CD14-positive monocyte (primary cell): ENCODE data around the gene TOGARAM2. TPM values are rescaled to one million over a fixed set of nuclear protein-coding genes. Genes with fewer than 3 reads are reported as not detected.
A peak's percentile ranks its signal among the peaks of the same experiment; 100 is the strongest.

ENCODE experiments used
- DNase-seq, 3 donors: peaks; one replicate each; pipeline ENCODE4 v3.0.0-alpha.2; 2011 to 2022
- H2AFZ ChIP-seq: 2 replicates; pipeline ENCODE4 v1.6.0; 2012; ENCODE audit warnings: mild to moderate bottlenecking, low read depth, low read length, inconsistent platforms; ENCODE audit not compliant: insufficient read depth, poor library complexity, severe bottlenecking
- H3K27ac ChIP-seq, 2 donors: 1 replicate in 1 of 2; 2 replicates in 1 of 2; pipeline ENCODE4 v1.5.1; 2012 to 2013; ENCODE audit warnings: low read length in 2 of 2, control low read depth in 1 of 2, inconsistent platforms in 1 of 2, low read depth in 1 of 2, mild to moderate bottlenecking in 1 of 2
- H3K27me3 ChIP-seq, 2 donors: one replicate each; pipeline versions ENCODE4 v1.6.0 to v1.6.1; 2011 to 2013; ENCODE audit warnings: low read length in 2 of 2; ENCODE audit not compliant: control insufficient read depth in 2 of 2, insufficient read depth in 2 of 2
- H3K36me3 ChIP-seq, 2 donors: replicated peaks in 1 of 2; 1 replicate in 1 of 2; 2 replicates in 1 of 2; pipeline versions ENCODE4 v1.5.1 to v1.6.1; 2012 to 2013; ENCODE audit warnings: low read length in 2 of 2, control low read depth in 1 of 2, inconsistent platforms in 1 of 2, mild to moderate bottlenecking in 1 of 2; ENCODE audit not compliant: insufficient read depth in 2 of 2, control insufficient read depth in 1 of 2
- H3K4me1 ChIP-seq, 2 donors: 1 replicate in 1 of 2; 2 replicates in 1 of 2; pipeline versions ENCODE4 v1.5.1 to v1.6.1; 2012 to 2013; ENCODE audit warnings: low read length in 2 of 2, control low read depth in 1 of 2, inconsistent platforms in 1 of 2, mild to moderate bottlenecking in 1 of 2, moderate library complexity in 1 of 2; ENCODE audit not compliant: insufficient read depth in 2 of 2, control insufficient read depth in 1 of 2
- H3K4me2 ChIP-seq: replicated peaks from 2 replicates; pipeline ENCODE3; 2012; ENCODE audit warnings: low read length, moderate library complexity, mild to moderate bottlenecking; ENCODE audit not compliant: poor library complexity, severe bottlenecking; ENCODE audit errors: extremely low read depth
- H3K4me3 ChIP-seq, 3 experiments: fragments of 200-600 bp in 1 of 3; sonication (generic) in 1 of 3; replicated peaks in 1 of 3; 1 replicate in 2 of 3; 2 replicates in 1 of 3; pipeline ENCODE4 v1.5.1; 2011 to 2013; ENCODE audit warnings: low read length in 3 of 3, mild to moderate bottlenecking in 3 of 3, control low read depth in 2 of 3, low read depth in 2 of 3, inconsistent platforms in 1 of 3, moderate library complexity in 1 of 3
- H3K79me2 ChIP-seq: 2 replicates; pipeline ENCODE4 v1.6.0; 2012; ENCODE audit warnings: mild to moderate bottlenecking, control low read depth, inconsistent platforms, low read length, moderate library complexity; ENCODE audit not compliant: insufficient read depth
- H3K9ac ChIP-seq: 2 replicates; pipeline ENCODE4 v1.6.0; 2017; ENCODE audit warnings: low read length, mild to moderate bottlenecking; ENCODE audit not compliant: insufficient read depth, poor library complexity, severe bottlenecking
- H3K9me3 ChIP-seq, 2 donors: replicated peaks in 1 of 2; 1 replicate in 1 of 2; 2 replicates in 1 of 2; pipeline versions ENCODE4 v1.5.1 to v1.6.1; 2012 to 2013; ENCODE audit warnings: low read length in 2 of 2, control low read depth in 1 of 2; ENCODE audit not compliant: control insufficient read depth in 1 of 2, insufficient read depth in 1 of 2
- H4K20me1 ChIP-seq: 2 replicates; pipeline ENCODE4 v1.6.0; 2012; ENCODE audit warnings: mild to moderate bottlenecking, low read length, control low read depth, moderate library complexity; ENCODE audit not compliant: insufficient read depth
- H3K27ac Mint-ChIP-seq, 7 donors: one replicate each; pipeline ENCODE4 v1.8.0; 2020; ENCODE audit warnings: mild to moderate bottlenecking in 7 of 7, mixed read lengths in 7 of 7, moderate library complexity in 6 of 7, inconsistent platforms in 2 of 7
- H3K27me3 Mint-ChIP-seq, 3 donors: one replicate each; pipeline ENCODE4 v1.8.0; 2021 to 2022; ENCODE audit warnings: low read depth in 3 of 3, mild to moderate bottlenecking in 3 of 3, mixed read lengths in 3 of 3, moderate library complexity in 3 of 3, inconsistent platforms in 1 of 3
- H3K36me3 Mint-ChIP-seq, 2 donors: one replicate each; pipeline ENCODE4 v1.8.0; 2020; ENCODE audit warnings: mixed read lengths in 2 of 2, inconsistent platforms in 1 of 2, mild to moderate bottlenecking in 1 of 2
- H3K4me1 Mint-ChIP-seq: one replicate; pipeline ENCODE4 v1.8.0; 2020; ENCODE audit warnings: mild to moderate bottlenecking, mixed read lengths
- H3K4me3 Mint-ChIP-seq, 2 donors: one replicate each; pipeline ENCODE4 v1.8.0; 2020; ENCODE audit warnings: mild to moderate bottlenecking in 2 of 2, mixed read lengths in 2 of 2, moderate library complexity in 1 of 2
- H3K9me3 Mint-ChIP-seq, 7 donors: one replicate each; pipeline ENCODE4 v1.8.0; 2020 to 2022; ENCODE audit warnings: mixed read lengths in 7 of 7, mild to moderate bottlenecking in 6 of 7, moderate library complexity in 6 of 7, inconsistent platforms in 2 of 7
- CTCF ChIP-seq: fragments of 200-600 bp; IDR thresholded peaks from one replicate; pipeline ENCODE4 v1.8.0; 2022; ENCODE audit warnings: antibody characterized with exemption, mild to moderate bottlenecking
- WGBS: methylation state at CpG from one replicate; pipeline ENCODE4 v1.1.5; 2013; ENCODE audit warnings: missing lambda C conversion rate; ENCODE audit not compliant: insufficient coverage; 5-methylcytosine and 5-hydroxymethylcytosine counted together
- intact Hi-C, 2 donors: fragments of 100-400 bp; cut with micrococcal nuclease; formaldehyde crosslinking; loops; one replicate each; pipeline versions ENCODE4 v1.15.0 to v1.15.1; 2023
- polyA plus RNA-seq, 3 donors: library from polyadenylated mRNA; depleted of rRNA in 1 of 3; unstranded in 2 of 3; stranded (reverse) in 1 of 3; fragments of 300-500 nt in 2 of 3; fragments of >200 nt in 1 of 3; fragmentation: Illumina TruSeq in 2 of 3; gene quantifications; 1 replicate in 2 of 3; 2 replicates in 1 of 3; pipeline ENCODE4 v1.2.3, GENCODE V29; 2012 to 2021

The TOGARAM2 gene
- polyA plus RNA-seq, 3 donors, result 0.23 to 5.5 TPM; not detected in 1

GRCh38 chr2:28958689-28959088, 22.4 kb upstream of the TOGARAM2 start:
- H3K27ac Mint-ChIP-seq, result peak overlapping the region in 1 of 7 donors; percentile 80
- intact Hi-C loops, result loop anchor here (2.0 to 10.0 kb wide), 2 partner anchors 156 to 238 kb away; partner anchors contain the start of gene CLIP4 (in 1 of the 2)
- Histone ChIP-seq H3K27me3 (no peaks in the 10 kb centered on the region), H3K4me3 (no peak overlapping the region), H3K4me2 (no peak overlapping the region), H4K20me1 (no peaks in the 10 kb centered on the region), H3K9me3 (no peaks in the 10 kb centered on the region), H3K36me3 (no peaks in the 10 kb centered on the region), H3K9ac (no peak overlapping the region), H2AFZ (no peak overlapping the region), H3K27ac (no peak overlapping the region), H3K4me1 (peaks cover 11 to 18% of the 10 kb centered on the region in 2 donors), H3K79me2 (no peaks in the 10 kb centered on the region)
- H3K4me3 Mint-ChIP-seq, result no peak overlapping the region
- H3K36me3 Mint-ChIP-seq, result no peaks in the 10 kb centered on the region
- H3K27me3 Mint-ChIP-seq, result peaks cover 0 to 3% (median 2%) of the 10 kb centered on the region in 3 donors
- no peaks in the 10 kb centered on the region for H3K9me3 Mint-ChIP-seq
- peak; percentile 79 for TF ChIP-seq CTCF
- peak; percentile 30 to 81 (median 56) for DNase-seq
- 50% methylated on average over 6 of the region's 9 CpGs for WGBS
- H3K4me1 Mint-ChIP-seq, result peaks cover 22% of the 10 kb centered on the region

GRCh38 chr2:28960401-28960800, 20.7 kb upstream of the TOGARAM2 start:
- no peaks in the 10 kb centered on the region for H3K36me3 Mint-ChIP-seq
- Histone ChIP-seq H3K27ac (no peak overlapping the region), H3K36me3 (no peaks in the 10 kb centered on the region), H3K4me1 (peaks cover 6 to 10% of the 10 kb centered on the region in 2 donors), H3K9ac (no peak overlapping the region), H4K20me1 (no peaks in the 10 kb centered on the region), H2AFZ (no peak overlapping the region), H3K27me3 (no peaks in the 10 kb centered on the region), H3K4me2 (no peak overlapping the region), H3K79me2 (no peaks in the 10 kb centered on the region), H3K9me3 (no peaks in the 10 kb centered on the region), H3K4me3 (no peak overlapping the region)
- peaks cover 12% of the 10 kb centered on the region for H3K4me1 Mint-ChIP-seq
- no peaks in the 10 kb centered on the region for H3K9me3 Mint-ChIP-seq
- no peak for DNase-seq
- H3K4me3 Mint-ChIP-seq, result no peak overlapping the region
- no peak overlapping the region for H3K27ac Mint-ChIP-seq
- H3K27me3 Mint-ChIP-seq, result peaks cover 0 to 4% (median 2%) of the 10 kb centered on the region in 3 donors
- TF ChIP-seq CTCF, result no peak
- intact Hi-C loops, result loop anchor here in 1 of 2 donors (10.0 kb wide), 1 partner anchor 54 kb away; no protein-coding TSS in a partner anchor
- 63% methylated on average over 3 of the region's 5 CpGs for WGBS
